ENCODE data around the gene RAPSN.

The RAPSN gene

DNA sequence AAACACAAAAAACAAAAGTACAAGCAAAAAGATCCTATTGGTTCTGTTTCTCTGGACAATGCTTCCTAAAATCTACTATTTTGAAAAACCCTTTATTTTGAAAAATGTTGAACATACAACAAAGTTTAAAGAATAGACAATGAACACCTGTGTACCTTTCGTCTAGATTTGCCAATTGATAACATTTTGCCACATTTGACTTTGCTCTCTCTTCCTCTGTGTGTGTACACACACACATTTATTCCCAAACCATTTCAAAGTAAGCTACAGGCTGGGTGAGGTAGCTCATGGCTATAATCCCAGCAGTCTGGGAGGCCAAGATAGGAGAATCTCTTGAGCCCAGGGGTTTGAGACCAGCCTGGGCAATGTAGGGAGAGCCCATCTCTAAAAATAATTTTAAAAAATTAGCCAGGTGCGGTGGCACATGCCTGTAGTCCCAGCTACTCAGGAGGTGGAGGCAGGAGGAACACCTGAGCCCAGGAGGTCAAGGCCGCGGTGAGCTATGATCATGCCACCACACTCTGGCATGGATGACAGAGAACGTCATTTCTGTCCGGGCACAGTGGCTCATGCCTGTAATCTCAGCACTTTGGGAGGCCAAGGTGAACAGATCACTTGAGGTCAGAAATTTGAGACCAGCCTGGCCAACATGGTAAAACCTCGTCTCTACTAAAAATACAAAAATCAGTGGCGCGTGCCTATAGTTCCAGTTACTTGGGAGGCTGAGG is 17.4 kb downstream of the RAPSN start:
- DNase-seq: no peak

DNA sequence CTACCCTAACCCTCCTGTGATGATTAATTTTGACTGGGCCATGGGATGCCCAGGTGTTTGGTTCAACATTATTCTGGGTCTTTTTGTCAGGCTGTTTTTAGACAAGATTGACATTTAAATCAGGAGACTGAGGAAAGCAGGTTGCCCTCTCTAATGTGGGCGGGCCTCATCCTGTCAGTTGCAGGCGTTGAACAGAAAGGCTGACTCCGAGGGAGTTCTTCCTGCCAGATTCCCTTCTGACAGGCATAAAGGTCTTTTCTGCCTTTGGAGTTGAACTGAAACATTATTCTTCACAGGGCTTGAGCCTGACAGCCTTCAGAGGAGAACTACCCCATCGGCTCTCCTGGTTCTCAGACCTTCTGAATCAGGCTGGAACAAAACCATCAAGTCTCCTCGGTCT is 18.4 kb downstream of the RAPSN start:
- no peak for DNase-seq

DNA sequence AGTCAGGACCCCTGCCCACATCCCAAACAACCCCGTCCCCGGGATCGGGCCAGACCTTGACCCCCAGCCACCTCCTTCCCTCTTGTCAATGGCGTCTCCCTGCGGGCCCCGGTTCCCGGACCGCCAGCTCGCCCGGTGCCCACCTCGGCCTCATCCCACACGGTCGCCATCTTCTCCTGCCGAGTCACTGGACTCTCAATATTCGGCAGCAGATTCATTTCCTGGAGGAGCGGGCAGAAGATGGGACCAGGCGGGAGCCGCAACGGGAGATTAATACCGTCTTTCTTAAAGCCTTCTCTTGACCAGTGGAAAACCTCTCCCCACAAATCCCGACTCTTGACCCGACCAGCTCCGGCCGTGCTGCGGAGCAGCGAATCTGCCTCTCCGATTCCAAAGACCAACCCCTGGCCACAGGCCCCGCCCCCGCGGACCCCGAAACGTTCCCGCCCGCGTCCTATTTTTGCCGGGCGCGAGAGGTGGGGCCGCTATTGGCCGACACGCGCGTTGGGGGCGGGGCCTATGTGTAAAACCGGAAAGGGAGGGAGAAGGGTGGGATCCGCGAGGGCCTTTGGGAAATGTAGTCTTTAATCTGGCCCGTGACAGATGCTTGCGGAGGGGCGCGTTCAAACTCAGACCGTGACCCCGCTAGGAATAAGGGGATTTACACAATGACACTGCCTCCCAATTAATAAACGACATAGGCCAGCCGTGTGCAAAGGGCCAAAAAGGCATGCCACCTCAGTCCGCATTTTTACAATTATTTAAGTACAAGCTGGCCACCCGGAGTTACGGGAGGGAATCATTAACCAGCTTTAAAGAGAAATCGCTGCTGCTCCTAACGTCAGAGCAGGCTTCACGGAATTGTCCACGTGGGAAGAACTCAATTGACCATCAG is 22.6 kb downstream of the RAPSN start, which contains the start of gene PSMC3:
TSS of gene PSMC3 (minus strand) at position 378 of the 895 bp plus-strand sequence. CDS start at position 218, 160 bp downstream.
- DNase-seq: peak; percentile 100

DNA sequence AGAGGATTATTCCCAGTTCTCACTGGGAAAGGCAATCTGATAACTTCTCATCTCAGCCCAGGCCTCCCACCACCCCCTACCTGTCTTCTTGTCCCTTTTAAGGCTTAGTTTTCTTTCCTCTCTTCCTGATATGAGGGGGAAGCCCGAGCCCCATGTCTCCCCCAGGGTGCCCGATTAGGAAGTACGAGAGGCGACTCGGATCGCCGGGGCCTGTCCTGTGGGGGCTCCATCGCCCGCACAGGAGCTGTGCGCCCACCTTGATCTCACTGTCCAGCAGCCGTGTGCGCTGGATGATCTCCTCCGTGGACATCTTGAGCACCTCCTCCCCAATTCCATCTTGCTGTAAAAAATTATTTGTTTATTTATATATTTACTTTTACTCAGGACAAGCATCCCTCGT is 23.3 kb downstream of the RAPSN start:
- DNase-seq: no peak

DNA sequence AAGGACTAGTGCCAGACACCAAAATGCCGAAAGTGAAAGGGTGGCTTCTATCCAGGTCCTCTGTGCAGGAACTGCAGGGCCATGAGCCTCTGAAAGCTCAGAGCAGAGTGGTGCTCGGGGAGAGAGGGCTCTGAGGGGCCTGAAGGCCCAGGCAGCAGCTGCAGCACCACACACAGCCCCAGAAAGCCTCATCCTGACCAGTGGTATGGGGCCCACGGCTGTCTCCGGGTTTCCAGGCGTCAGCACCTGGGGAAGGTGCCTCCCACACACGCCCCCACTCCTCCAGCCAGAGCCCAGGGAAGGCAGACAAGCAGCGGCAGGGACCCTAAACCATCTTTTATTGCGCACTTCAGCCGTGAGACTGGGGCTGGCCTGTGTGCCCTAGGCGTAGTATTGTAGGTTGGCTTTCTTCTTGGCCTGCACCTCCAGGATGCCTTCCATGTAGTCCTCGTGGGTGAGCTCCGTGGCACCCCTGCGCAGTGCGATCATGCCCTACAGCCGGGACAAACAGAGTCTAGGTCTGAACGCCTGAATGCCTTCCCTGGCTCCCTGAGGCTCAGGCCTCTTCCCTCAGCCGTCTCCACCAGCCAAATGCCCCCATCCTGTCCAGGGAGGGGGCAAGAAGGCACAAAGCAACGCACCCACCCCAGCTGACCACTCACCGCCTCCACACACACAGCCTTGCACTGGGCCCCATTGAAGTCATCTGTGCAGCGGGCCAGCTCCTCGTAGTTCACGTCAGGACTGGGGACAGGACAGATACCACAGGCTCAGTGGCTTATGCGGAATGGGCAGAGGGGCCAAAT is 30.3 kb downstream of the RAPSN start:
- DNase-seq: no peak

DNA sequence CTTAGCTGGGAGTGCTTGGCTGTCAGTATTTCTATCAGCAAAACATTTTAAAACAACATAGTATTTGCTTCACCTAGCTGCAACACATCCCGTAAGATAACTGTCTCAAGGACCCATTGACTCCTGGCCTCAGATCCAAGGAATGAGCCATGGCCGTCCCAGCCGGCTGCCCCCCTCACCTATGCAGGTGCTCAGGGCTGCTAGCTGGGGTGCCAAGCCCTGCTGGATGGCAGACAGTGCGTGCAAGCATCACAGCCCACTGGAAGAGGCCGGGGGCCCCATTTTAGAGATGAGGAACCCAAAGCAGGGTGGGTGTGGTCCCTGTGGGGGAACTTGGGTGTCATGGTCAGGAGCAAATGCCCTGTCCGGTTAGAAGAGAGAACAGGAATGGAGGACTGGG is 31.2 kb downstream of the RAPSN start:
- no peak for DNase-seq

DNA sequence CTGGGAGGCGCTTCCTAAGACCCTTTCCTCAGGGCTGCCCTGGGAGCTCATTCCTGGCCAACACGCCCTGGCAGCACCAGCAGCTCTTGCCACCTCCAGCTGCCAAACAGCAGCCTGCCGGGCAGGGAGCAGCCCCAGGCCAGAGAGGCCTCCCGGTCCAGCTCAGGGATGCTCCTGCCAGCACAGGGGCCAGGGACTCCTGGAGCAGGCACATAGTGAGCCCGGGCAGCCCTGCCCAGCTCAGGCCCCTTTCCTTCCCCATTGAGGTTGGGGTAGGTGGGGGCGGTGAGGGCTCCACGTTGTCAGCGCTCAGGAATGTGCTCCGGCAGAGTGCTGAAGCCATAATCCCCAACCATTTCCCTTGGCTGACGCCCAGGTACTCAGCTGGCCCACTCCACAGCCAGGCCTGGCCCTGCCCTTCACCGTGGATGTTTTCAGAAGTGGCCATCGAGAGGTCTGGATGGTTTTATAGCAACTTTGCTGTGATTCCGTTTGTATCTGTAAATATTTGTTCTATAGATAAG is 32.9 kb downstream of the RAPSN start:
- DNase-seq: peak; percentile 90

DNA sequence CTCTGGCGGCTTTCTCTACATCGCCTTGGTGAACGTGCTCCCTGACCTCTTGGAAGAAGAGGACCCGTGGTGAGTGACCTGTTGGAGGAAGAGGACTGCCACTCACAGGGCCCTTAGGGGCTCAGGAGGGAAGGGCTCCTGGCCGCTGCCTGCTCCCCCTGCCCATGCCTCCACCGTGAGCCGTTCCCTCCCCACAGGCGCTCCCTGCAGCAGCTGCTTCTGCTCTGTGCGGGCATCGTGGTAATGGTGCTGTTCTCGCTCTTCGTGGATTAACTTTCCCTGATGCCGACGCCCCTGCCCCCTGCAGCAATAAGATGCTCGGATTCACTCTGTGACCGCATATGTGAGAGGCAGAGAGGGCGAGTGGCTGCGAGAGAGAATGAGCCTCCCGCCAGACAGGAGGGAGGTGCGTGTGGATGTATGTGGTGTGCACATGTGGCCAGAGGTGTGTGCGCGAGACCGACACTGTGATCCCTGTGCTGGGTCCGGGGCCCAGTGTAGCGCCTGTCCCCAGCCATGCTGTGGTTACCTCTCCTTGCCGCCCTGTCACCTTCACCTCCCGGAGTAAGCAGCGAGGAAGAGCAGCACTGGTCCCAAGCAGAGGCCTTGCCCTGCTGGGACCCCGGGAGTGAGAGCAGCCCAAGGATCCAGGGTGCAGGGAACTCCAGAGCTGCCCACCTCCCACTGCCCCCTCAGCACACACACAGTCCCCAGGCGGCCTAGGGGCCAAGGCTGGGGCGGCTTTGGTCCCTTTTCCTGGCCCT is 33.7 kb downstream of the RAPSN start:
- DNase-seq: peak; percentile 44

DNA sequence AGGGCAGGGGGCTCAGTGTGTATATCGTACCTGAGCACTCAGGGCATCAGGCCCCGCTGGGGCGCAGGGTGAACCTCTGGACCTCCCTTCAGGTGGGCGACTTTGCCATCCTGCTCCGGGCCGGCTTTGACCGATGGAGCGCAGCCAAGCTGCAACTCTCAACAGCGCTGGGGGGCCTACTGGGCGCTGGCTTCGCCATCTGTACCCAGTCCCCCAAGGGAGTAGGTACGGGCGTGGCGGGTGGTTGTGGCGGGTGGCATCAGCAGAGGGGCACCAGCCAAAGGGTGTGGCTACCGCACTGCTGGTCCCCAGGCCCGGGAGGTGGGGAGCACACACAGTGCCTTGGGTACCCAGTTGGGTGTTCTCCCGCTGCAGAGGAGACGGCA is 34.3 kb downstream of the RAPSN start:
- DNase-seq: no peak

DNA sequence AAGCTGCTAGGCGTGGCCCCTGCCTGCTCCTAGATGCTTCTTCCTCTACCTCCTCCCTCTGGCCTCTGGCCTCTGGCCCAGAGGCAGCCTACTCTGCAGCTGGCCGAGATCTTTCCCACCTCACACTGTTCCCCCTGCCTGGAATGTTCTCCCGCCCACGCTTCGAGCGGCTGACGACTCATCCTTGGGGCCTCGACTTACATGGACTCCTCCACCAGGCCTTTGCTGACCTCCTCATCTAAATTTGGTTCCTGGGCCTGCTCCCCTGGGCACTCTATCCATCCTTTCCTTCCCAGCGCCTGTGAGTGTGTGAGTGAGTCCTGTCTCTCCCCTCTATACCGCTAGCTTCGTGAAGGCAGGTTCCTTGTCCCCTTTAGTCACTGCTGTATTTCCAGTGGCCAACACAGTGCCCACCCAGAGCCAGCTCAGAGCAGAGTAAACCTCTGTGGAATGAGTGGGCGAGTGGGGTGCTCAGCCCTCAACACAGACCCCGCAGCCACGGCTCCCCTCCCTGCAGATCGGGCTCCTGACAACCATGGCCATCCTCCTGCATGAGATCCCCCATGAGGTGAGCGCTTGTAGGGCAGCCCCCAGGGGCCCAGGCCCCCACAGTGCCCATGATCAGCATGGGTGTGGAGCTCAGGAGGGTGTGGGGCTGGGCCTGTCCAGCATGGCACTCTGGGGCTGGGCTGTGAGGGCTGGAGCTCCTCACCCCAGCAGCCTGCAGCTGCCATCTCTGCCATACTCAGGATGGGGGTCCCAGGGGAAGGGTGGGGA is 34.8 kb downstream of the RAPSN start:
- peak; percentile 37 for DNase-seq

DNA sequence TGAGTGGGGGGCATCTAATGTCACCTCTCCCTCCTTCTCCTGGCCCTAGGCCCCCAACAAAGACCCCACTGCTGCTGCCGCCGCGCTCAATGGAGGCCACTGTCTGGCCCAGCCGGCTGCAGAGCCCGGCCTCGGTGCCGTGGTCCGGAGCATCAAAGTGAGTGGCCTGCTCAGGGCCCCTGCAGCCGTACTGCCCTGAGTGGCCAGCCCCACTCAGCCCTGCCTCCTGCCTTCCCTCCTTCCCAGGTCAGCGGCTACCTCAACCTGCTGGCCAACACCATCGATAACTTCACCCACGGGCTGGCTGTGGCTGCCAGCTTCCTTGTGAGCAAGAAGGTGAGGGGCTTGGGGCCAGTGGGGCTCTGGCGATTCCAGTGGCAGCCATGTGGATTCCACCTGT is 35.6 kb downstream of the RAPSN start:
- peak; percentile 40 for DNase-seq

DNA sequence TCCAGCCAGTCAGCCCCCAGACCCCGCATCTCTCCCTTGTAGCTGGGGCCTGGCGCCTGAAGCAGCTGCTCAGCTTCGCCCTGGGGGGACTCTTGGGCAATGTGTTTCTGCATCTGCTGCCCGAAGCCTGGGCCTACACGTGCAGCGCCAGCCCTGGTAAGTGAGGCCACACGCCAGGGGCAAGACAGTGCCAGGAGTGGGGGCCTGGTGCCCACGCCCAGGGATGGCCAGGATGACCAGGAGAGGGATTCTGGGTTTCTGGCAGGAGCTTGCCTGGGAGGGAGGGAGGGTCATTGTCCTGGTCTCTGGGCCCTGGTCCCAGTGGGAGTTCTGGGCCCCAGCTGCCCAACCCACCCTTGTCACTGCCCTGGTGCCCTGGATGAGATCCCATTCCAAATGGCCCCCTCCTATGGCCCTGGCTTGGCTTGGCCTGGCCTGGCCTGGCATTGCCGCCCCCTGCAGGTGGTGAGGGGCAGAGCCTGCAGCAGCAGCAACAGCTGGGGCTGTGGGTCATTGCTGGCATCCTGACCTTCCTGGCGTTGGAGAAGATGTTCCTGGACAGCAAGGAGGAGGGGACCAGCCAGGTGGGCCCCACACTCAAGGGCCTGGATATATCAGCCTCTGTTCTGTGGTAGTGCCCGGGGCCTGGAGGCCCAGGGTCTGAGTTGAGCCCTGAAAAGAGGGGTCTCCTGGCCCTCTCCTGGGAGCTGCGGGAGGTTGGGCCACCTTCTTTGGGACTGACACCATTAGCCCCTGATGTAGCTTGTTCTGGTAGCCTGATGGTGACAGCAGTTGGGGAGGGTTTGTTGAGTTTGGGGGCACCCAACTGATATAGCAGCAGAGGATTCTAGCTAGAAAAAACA is 36.8 kb downstream of the RAPSN start:
- DNase-seq: no peak

DNA sequence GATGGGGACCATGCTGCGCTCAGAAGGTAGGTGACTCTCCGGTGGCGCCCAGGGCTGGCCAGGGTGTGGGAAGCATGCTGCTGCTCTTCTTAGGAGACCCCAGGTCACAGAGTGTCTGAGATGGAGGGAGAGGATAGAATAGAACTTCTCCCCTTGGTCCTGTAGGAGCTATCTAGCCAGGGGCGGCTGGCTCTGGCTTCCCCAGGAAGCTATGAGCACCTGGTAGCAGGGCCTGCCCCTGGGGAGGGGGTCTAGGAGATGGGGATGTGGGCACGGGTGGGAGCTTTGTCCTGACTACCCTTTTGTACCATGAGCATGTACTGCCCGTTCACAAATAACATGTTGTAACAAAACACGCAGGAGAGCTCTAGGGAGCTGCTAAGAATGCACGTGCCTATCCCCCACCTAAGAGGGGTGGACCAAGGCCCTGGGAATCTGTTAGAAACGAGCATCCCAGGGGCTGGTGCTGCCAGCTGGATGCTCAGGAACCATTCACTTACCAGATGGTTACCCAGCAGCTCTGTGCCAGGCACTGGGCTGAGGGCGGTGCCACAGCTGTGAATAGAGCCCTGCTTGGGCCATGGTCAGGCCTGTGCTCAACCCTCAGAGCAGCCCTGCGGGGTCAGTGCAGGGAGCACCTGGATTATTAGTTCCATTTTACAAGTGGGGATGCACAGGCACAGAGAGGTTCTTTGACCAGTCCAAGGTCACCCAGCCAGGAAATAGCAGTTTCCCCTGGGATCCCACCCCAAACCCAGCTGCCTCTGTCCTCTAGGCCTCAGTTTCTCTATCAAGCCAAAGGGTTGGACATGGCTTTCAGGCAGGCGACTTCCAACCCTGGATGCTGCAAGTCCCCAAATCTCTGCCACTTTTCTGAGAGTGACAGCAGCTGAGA is 38.3 kb downstream of the RAPSN start:
- no peak for DNase-seq

DNA sequence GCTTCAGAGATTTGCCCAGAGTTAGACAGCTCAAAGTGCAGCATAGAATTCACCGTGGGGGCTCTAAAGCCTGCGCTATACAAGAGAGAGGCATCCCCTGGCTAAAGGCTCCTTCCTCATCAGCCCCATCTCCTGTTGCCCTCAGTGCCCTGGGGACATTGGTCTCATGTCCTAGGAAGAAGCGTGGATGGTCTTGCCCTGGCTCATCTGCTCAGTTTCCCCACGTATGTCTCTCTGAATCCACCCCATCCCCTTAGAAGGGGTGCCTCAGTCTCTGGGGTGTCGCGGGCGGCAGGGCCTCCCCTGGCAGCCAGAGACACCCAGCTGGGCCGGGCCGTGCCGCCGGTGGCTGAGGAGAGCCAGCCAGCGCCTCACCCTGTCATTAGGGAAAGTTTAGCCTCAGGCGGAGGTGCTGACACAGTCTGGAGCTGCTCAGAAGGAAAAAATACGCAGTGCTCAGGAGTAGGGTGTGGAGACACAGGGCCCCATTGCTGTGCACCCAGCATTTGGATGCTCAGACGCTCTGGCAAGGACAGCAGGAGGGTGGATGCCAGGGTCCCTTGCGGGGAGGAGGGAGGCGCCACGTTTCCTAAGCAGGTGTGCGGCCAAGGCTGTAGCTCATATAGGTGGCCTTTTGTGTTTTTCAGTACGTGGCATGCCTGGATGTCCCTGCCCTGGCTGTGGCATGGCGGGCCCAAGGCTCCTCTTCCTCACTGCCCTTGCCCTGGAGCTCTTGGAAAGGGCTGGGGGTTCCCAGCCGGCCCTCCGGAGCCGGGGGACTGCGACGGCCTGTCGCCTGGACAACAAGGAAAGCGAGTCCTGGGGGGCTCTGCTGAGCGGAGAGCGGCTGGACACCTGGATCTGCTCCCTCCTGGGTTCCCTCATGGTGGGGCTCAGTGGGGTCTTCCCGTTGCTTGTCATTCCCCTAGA is 39.2 kb downstream of the RAPSN start:
- DNase-seq: no peak

DNA sequence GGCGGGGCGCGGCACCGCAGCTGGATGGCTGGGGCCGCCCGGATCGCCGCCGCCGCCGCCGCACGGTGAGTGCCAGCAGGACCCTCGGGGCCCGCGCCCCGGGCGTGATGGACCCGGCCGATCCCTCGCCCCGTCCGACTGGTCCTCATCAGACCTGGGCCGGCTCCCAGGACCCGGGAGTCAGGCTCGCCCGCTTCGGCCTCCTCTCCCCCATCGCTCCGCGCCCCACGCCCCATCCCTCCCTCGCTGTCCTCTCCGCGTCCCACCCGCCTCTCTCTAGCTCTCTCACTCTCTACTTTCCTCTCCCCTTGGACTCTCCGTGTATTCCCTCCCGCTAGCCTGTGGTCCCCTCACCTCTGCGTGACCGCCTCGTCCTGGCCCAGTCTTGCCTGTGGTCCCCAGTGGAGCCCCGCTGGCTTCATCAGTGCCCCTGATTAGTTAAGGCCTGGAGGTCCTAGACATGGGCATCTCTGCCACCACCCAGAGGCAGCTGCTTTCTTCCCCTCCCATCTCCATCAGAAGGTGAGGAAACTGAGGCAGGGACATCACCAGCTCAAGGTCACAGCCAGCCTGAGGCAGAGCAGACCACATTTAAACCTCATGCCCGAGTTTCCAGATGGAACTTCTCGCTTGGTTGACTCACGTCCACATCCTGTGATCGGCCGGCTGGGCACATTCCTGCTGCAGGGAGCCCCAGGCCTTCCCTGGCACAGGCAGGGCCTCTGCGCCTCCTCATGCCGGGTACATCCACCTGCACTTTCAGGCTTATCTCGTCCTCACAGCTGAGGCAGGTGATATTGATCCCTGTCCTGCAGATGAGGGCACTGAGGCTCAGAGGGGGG is 40.1 kb downstream of the RAPSN start:
- DNase-seq: no peak

DNA sequence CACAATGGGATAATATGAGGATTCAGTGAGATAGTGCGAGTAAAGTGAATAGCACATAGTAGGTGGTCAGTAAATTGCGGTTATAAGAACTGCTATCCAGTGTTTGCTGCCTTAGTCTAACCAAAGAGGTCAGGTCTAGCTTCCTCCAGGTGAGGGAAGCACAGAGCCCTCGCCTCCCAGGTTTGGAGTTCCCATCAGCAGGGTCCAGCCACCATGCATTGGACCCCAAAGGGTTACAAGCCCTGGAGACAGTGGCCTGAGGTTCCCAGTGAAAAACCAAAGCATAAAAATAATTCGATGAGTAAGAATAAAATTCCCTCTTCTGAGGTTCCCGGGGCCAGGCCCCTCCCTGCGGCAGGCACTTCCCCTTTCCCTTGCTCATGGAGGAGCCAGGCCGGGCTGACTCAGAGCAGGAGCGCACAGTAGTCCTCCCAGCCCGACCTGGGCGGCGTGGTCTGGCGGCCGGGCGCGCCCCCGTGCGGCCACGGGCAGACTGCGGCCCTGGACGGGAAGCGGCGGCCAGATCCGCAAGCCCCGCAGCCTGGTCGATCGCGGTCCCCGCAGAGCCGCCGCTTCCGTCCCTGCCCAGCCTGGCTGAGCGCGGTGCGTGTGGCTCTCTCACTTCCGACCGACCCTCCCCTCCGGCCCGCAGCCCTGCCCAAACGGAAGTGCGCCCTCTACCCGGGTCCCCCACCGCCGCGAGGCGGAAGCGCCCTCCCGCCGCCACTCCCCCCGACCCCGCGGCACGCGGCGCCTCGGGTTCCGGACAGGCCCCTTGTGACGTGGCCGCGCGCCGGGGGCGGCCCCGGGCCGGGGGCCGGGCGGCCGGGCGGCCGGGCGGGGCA is 41.0 kb downstream of the RAPSN start, which contains the start of gene SLC39A13:
TSS of gene SLC39A13 (plus strand) at position 845 of the 845 bp plus-strand sequence. CDS start 1,505 bp downstream, outside the sequence.
- peak; percentile 98 for DNase-seq
